OCI-LY3 (cell line): ENCODE data around the gene OR2H1.

Source experiments
- CTCF ChIP-seq: fragments of 200-600, 300-600 bp; sonication (generic); IDR thresholded peaks from 2 replicates; pipeline ENCODE4 v1.5.1; 2014; ENCODE audit warnings: antibody characterized with exemption, low read length, low read depth
- EZH2phosphoT487 ChIP-seq: fragments of 200-600 bp; shearing (Covaris generic); IDR thresholded peaks from 2 replicates; pipeline ENCODE4 v1.6.1; 2018; ENCODE audit warnings: antibody characterized with exemption, mixed run types, low read depth

- TF ChIP-seq CTCF (no peak), EZH2phosphoT487 (no peak)
Measured at GRCh38 chr6:29483186-29483585, 26.2 kb downstream of the OR2H1 start.
